Endothelial cell (in vitro differentiated cells): ENCODE data around the gene GPR62. TPM values are rescaled to one million over a fixed set of nuclear protein-coding genes. Genes with fewer than 3 reads are reported as not detected.

Experiments
- DNase-seq: peaks from one replicate; pipeline ENCODE4 v3.0.0; 2021; ENCODE audit warnings: low spot score
- H3K27ac Mint-ChIP-seq: one replicate; pipeline ENCODE4 v1.8.0; 2021; ENCODE audit warnings: mixed read lengths, inconsistent platforms; ENCODE audit not compliant: unreplicated experiment
- H3K27me3 Mint-ChIP-seq: one replicate; pipeline ENCODE4 v1.8.0; 2021; ENCODE audit warnings: mild to moderate bottlenecking, moderate library complexity, mixed read lengths, inconsistent platforms; ENCODE audit not compliant: unreplicated experiment
- H3K36me3 Mint-ChIP-seq: one replicate; pipeline ENCODE4 v1.8.0; 2021; ENCODE audit warnings: mild to moderate bottlenecking, low read depth, mixed read lengths, inconsistent platforms; ENCODE audit not compliant: unreplicated experiment
- H3K4me1 Mint-ChIP-seq: one replicate; pipeline ENCODE4 v1.8.0; 2021; ENCODE audit warnings: mild to moderate bottlenecking, mixed read lengths, inconsistent platforms; ENCODE audit not compliant: unreplicated experiment
- H3K4me3 Mint-ChIP-seq: one replicate; pipeline ENCODE4 v1.8.0; 2021; ENCODE audit warnings: mild to moderate bottlenecking, mixed read lengths, inconsistent platforms; ENCODE audit not compliant: unreplicated experiment
- H3K9me3 Mint-ChIP-seq: one replicate; pipeline ENCODE4 v1.8.0; 2021; ENCODE audit warnings: mixed read lengths, inconsistent platforms; ENCODE audit not compliant: unreplicated experiment
- CTCF ChIP-seq: fragments of 200-600 bp; sonication (generic); IDR thresholded peaks from one replicate; pipeline ENCODE4 v1.5.0; 2021; ENCODE audit warnings: antibody characterized with exemption; ENCODE audit not compliant: unreplicated experiment
- total RNA-seq: library from RNA; stranded (reverse); fragmentation: NEBNext Ultra II Directional; extraction: Animal tissue kit (Norgen Biotek cat#: 25700); gene quantifications from one replicate; pipeline ENCODE4 v1.2.1, GENCODE V29; 2021; ENCODE audit not compliant: unreplicated experiment

GPR62 gene
- total RNA-seq, 1 donor from 2014 or later, result not detected

DNA sequence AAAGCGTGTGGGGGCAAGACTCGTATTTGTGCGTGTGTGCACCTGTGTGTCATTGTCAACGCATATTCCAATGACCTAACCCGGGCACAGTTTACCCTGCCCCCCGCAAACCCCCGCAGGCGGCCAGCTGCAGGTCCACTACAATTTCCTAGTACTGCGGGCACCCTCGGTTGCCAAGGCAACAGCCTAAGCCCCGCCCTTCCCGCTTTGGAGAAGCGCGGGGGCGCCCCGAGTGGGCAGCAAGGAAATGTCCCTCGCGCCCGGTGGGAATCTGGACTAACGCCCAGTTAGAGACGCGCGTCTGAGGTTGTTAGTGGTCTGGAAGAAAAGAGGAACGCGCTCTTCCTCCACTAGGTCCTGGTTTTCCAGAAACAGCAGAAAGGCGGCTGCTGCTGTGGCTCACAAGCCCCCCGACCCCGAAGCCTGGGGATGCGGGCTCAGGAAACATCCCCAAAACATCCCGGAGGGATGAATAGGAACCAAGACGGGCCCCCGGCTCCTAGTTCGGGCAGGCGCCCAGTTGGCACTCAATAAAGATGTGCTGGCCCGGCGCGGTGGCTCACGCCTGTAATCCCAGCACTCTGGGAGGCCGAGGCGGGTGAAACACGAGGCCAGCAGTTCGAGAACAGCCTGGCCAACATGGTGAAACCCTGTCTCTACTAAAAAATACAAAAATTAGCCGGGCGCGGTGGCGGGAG is 20.8 kb downstream of the GPR62 start:
- peak; percentile 64 for DNase-seq
- H3K36me3 Mint-ChIP-seq, result no peaks in the 10 kb centered on the region
- no peak for TF ChIP-seq CTCF
- peaks cover 22% of the 10 kb centered on the region for H3K4me1 Mint-ChIP-seq
- peak overlapping the region; percentile 87 for H3K4me3 Mint-ChIP-seq
- H3K27me3 Mint-ChIP-seq, result peaks cover 4% of the 10 kb centered on the region
- no peaks in the 10 kb centered on the region for H3K9me3 Mint-ChIP-seq
- H3K27ac Mint-ChIP-seq, result no peak overlapping the region

GRCh38 chr3:51977446-51978142 is 22.4 kb downstream of the GPR62 start:
- Mint-ChIP-seq H3K36me3 (no peaks in the 10 kb centered on the region), H3K27ac (no peak overlapping the region), H3K4me1 (peaks cover 27% of the 10 kb centered on the region), H3K9me3 (no peaks in the 10 kb centered on the region), H3K4me3 (no peak overlapping the region), H3K27me3 (peaks cover 6% of the 10 kb centered on the region)
- TF ChIP-seq CTCF, result no peak
- DNase-seq, result no peak

DNA sequence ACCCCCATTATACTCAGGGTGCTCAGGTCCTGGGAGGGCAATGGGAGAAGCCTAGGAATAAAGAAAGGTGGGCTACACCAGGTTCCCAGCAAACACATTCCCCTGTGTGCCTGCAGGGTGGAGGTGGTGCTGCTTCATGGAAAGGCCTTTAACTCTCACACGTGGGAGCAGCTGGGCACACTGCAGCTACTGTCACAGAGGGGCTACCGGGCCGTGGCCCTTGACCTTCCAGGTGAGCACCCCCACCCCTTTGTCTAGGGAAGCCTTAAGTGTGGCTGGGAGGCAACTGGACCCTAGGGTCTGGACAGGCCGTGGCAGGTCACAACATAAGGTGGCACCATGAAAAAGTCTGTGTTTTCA is 22.9 kb downstream of the GPR62 start:
- Mint-ChIP-seq H3K4me3 (no peak overlapping the region), H3K4me1 (peaks cover 29% of the 10 kb centered on the region), H3K27me3 (peaks cover 6% of the 10 kb centered on the region), H3K27ac (no peak overlapping the region), H3K9me3 (no peaks in the 10 kb centered on the region), H3K36me3 (no peaks in the 10 kb centered on the region)
- DNase-seq, result no peak
- TF ChIP-seq CTCF, result no peak

- no peak for DNase-seq
- TF ChIP-seq CTCF, result no peak
- Mint-ChIP-seq H3K36me3 (no peaks in the 10 kb centered on the region), H3K27ac (no peak overlapping the region), H3K27me3 (peaks cover 7% of the 10 kb centered on the region), H3K4me1 (peaks cover 20% of the 10 kb centered on the region), H3K9me3 (no peaks in the 10 kb centered on the region), H3K4me3 (no peak overlapping the region)
Observed at GRCh38 chr3:51980253-51980652, 25.1 kb downstream of the GPR62 start.

- H3K27me3 Mint-ChIP-seq, result peaks cover 4% of the 10 kb centered on the region
- H3K36me3 Mint-ChIP-seq, result no peaks in the 10 kb centered on the region
- H3K4me1 Mint-ChIP-seq, result peaks cover 7% of the 10 kb centered on the region
- DNase-seq, result peak; percentile 54
- TF ChIP-seq CTCF, result peak; percentile 68
- H3K9me3 Mint-ChIP-seq, result no peaks in the 10 kb centered on the region
- peak overlapping the region; percentile 15 for H3K27ac Mint-ChIP-seq
- H3K4me3 Mint-ChIP-seq, result peak overlapping the region; percentile 90
Observed at GRCh38 chr3:51982352-51982837, 27.2 kb downstream of the GPR62 start.
